HG02642 (cell line): Measurements from ENCODE around the gene S100A10.

ENCODE experiments used
- ATAC-seq: cut with Tn5 transposase; IDR thresholded peaks from one replicate; pipeline ENCODE4 v1.9.1; 2021; ENCODE audit warnings: mild to moderate bottlenecking; ENCODE audit not compliant: unreplicated experiment, poor library complexity

S100A10 gene, protein sequence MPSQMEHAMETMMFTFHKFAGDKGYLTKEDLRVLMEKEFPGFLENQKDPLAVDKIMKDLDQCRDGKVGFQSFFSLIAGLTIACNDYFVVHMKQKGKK

DNA sequence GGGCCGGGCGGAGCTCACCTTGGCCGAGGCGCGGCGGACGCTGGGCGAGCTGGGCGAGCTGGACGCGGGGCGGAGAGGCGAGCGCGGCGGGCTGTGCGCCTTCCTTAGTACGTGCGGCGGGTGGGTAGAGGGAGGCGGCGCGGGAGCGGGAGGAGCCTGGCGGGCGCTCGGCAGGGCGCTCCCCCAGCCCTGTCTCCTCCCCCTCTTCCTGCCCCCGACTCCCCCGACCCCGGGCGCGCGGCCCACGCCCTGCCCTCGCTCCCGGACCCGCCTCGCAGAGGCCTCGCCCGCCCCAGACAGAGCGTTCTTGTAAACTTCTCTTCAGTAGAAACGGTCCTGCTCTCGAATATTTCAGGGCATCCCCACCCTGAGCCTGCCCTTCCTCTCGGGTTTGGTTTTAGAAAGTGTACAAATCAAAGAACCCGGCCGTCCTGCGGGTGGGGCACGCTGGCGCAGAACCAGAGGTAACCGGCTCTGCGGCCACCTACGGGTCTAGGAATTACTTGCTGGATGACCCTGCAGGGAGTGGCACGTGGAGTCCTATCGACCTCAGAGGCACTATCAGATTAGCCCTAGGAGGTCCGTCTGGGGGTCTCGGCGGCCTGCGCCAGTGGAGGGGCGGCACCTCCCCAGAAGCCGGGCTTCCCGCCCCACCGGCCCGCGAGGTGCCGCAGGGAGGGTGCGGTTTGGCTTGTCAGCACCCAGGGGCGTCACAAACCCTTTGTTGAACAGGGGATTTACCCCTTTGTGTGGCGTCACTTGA is at the start of gene S100A10:
Gene S100A10 (minus strand): TSS at position 126 of the 763 bp plus-strand sequence. CDS start 7,629 bp downstream, outside the sequence.
- peak; percentile 51 for ATAC-seq

DNA sequence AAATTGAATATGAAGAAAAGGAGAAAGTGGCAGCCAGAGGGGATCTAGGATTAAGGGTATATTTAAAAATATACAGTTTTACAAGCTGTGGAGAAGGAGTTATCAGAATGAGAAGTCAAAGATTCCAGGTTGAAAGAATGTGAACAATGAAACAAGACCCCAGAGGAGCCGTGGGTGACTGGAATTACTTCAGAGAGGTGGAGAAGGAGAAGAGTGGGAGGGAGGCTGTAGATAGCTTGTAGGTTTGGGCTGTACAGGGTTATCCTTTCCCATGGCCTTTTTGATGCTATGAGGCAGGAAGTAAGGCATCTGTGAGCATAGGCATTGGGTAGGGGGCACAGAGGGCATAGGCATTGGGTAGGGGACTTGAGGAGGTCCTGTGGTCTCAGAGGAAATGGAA is 48.4 kb upstream of the S100A10 start:
- no peak for ATAC-seq

DNA sequence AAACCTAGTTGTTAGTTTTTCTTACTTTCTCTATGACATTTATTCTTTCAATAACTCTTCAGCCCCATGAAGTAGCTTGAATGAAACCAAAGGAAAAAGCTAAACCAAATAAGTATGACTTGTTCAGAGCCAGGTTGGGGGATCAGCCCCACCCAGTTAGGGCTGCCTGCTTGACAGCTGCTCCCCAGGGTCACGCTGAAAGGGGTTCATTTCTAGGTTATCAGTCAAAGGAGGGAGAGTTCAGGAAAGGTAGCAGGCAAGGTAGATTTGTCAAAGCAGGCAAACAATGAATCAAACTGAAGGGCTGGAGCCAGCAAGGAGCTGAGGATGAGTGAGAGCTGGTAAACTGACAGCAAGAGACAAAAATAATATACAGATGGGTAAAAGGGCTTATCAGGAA is 46.2 kb upstream of the S100A10 start:
- ATAC-seq, result no peak

DNA sequence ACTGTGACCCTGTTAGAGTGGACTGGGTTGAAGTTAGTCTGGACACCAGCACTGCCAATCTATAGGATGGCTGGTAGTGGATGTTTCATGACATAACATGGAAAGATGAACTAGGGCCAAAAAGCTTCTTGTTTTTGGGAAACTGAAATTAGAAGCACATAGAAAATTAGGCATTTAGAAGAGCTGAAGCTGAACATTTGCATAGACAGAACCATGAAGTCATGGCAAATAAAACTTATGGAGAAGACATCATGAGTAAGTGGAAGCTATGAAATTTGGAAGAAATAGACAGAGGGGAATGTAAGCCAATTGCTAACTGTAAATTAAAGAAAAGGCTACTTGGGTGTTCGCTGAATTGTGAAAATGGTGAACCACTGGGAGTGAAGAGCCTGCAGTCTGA is 45.8 kb upstream of the S100A10 start:
- no peak for ATAC-seq

DNA sequence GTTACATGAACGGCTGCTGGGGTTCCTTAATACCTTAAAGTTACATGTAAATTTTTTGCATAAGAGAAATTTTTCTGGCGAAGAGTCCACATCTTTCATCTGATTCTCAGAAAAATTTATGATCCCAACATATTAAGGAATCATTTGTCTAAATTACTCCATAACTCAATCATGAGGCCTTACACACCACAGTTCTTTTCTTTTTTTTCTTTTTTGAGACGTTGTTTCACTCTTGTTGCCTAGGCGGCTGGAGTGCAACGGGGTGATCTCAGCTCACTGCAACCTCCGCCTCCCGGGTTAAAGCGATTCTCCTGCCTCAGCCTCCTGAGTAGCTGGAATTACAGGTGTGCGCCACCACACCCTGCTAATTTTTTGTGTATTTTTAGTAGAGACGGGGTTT is 45.2 kb upstream of the S100A10 start:
- no peak for ATAC-seq

DNA sequence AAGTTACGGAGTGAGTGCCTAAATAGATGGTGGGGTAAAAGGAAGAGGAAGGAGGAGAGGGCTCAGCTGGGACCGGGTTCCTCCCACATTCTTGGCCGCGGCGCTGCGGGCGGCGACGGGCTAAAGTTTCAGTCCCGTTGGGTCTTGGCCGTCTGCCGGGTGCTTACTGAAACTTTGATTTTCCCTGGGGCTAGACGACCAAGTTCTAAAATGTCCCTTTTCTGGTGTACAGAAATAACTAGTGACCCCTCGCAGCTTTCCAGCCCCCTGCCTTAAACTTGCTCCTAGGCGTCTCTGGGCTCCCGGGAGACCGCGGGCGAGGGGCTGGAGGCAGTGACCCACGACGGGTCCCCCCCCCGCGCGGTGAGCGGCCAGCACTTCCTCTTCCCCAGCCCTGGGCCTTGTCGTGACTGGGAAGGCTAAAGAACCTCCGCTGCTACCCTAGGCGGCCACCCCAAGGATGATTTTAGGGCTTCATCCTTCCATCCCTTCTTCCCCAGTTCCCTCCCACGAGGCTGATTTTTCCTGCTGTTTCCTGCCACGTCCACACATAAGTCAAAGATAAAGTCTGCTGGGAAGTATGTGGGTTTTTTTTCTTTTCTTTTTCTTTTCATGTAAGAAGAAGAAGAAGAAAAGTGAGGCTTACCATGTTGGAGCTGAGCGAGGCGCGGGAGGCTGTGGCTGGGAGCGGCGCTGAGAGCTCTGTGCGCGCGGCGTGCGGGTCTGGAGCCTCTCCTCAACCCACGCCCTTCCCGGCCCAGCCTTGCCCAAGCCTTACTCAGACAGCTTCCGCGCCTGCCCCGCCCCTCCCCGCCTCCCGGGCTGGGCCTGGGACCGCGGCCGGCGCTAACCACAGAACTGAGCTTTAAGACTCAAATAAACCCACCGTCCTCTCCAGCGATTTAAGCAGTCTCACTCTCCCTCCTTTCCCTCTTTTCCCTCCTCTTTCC is 42.9 kb upstream of the S100A10 start, which contains the start of gene S100A11:
Gene S100A11 (minus strand): TSS at position 738 of the 950 bp plus-strand sequence. CDS start 89 bp downstream, at position 649.
- ATAC-seq, result peak; percentile 64

DNA sequence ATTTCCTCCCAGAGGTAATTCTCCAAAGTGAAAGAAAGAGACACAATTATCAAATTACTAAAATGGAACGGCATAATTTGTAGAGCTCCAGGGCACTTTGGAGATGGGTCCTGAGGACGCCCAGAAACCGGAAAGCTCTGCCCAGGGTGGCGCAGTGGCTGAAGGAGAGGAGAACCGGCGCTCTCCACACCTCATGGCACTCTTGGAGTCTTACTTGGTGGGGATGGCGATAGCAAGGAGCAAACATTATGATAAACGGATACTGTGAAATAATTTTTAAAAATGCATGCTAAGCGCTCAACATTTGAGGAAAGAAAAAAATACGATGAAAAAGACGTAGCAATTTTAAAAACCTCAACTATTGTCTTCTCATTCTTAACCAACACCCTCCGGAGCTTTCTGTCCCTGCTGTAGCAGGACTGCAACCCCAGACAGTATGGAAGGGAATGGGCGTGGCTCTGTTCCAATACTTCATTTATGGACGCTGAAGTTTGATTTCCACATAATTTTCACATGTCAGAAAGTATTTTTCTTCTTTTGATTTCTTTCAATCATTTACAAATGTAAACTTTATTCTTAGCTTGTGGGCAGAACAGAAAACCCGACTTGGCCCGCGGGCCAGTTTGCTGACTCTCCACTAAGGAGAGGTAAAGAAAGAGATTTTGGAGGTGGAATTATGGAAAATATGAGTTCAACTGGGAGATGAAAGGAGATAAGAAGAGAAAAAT is 42.0 kb upstream of the S100A10 start:
- ATAC-seq, result no peak

DNA sequence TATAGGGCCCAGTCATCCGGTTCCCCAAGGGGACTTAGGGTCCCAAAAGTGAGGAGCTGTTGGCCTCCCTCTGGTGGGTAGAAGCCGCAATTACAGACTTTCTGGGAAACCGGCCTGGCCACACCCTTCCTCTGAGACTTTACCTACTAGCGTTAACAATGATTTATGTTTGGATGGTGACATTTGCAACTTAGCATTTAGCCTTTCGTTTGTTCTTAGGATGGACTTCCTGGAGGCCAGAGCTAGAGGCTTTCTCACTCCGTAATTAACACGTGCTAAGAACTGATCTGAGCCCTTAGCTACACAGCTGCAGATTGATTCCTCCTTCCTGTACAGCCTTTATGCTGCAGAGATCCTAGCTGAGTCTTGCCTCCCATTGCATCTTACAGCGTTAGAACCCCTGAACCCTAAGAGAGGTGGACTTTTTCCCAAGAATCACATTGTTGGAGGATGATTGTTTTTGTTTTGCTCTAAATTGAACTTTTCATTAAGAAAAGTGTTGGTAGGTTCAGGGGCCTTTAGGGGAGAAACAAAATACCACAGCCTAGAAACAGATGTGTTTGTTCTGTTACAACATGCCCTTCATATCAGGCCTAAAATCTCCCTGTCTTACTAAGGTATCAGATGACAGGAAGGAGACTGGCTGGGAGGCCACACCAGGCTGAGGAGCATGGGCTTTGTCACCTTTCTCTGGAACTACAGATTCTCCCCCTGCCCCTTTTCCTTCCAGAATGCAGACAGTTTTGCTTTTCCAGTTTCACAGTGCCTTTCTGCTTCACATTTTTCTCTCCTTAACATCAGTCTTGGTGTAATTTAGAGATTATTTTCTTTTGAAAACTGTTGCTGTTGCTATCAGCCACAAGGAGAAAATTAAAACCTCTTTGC is 41.2 kb upstream of the S100A10 start:
- ATAC-seq, result peak; percentile 53

DNA sequence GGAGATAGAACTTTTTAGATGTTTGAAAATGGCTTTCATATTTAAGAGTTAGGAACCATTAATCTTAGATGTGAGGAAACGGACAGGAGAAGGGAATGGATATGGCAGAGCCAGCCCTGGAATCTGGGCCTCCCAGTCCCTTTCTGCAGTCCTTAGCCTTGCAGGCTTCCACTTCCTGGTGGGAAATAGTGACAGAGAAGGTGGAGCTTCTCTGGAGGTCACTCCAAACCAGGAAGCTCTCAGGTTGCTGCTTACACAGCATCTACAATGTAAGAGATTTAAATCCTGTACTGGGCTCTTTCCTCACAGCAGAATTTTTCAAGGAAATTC is 40.6 kb upstream of the S100A10 start:
- peak; percentile 16 for ATAC-seq

DNA sequence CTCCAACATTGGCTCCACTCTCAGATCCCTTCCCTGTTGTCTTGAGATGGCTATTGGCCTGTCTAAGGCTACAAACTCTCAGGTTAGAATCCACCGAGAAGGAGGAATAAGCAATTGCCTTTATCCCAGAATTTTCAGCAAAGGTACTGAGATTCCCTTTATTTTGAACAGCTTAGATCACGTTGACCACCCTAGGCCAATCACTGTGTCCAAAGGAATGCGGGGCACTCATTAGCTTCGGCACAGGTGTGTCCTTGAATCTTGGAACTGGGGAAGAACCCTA is 36.2 kb upstream of the S100A10 start:
- no peak for ATAC-seq

DNA sequence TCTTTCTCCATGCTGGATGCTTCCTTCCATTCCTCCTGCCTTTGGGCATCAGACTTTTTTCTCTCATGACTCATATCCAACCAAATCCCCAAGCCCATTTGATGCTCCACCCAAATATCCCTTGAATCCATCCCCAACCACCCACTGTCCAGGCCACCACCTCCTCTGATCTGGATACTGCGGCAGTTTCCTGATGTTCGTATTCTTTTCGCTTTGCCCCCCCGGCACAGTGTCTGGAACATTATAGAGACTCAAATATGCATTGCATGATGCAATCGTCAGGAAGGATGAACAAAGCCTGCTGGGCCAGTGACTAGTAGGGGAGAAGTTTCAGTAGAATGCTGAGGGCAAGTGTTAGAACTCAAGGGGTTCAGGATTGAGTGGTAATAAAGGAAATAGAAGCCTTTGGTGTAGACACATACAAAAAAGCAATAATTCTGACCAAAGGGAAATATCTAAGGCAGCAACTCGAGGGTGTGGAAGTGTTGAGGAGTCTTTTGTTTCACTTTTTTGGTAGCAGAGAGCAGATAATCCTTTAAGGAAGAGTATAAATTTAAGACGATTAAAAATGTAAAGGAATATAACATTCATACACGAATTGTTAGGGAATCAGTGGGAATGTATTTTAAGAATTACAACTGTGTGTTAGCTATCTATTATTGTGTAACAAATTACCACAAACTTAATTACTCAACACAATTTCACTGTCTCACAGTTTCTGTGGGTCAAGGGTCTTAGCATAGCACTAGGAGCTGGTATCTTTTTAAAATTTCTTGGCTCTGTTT is 35.7 kb upstream of the S100A10 start:
- no peak for ATAC-seq

DNA sequence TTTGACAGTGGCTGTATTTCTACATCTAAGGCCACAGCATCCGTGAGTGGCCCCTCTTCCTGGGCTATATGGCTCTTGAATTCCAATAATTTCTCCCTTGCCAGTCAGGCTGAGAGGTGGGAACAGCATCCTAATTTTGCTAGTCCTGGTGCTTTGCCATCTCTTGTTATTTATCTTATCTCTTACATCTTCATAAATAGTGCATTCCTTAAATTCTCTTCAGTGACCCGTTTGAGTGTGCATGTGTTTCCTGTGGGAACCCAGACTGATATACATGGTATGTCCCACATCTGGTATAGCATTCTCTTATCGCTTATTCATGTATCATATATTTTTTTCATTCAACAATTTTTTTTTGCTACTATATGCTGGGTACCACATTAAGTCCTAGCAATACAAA is 33.2 kb upstream of the S100A10 start:
- ATAC-seq, result no peak

DNA sequence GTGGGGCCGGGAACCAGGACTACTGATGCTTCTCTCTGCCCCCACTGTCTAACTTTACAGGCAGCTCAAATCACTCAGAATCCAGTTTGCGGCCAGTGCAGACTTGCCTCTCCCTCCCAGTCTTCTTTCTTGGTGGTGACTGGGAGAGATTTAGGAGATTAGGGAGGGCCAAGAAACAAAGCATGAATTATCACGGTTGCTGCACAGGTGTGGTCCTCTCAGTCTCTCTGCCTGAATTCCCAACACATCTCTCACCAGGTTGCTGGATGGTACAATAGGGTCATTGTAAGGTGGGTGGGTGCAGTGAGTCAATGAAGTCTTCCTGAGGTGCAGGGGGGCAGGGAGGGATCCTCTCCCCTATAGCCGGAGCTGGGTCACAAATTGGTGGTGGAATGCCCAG is 30.6 kb upstream of the S100A10 start:
- ATAC-seq, result no peak

DNA sequence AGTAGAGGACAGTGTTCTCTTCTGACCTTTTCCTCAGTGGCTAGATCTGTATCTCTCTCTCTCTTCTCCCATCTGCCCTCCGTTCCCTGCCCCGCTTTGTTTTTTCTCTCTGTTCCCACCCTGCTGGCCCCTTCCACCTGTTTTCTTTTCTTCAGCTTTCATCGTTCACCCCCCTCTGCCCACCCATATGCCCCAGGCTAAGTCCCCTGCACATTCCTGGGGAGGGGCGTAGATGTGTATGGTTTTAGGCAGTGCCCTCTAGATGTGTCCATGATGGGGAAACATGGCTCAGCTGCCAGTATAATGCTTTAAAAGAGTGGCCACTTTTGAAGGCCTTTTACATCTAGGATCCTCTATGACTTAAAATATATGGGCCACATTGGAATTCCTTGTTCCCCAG is 29.6 kb upstream of the S100A10 start:
- no peak for ATAC-seq

DNA sequence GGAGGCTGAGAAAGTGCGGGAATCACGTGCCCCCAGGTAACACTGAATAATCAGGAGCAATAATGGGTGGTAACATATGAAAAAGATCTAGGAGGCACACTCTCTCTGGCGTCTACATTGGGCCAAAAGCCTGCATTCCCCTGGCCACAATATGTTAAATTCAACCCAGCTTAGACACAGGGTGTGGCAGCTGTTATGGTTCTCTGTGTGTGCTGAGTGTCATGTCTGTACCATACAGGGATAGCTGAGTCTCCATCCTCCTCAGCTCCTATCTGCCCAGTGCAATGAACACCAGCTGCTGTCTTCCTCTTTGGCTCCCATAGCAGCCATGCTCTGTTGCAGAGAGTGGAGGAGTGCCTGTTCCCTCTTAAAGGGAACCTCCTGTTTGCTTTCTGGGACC is 28.8 kb upstream of the S100A10 start:
- ATAC-seq, result no peak

DNA sequence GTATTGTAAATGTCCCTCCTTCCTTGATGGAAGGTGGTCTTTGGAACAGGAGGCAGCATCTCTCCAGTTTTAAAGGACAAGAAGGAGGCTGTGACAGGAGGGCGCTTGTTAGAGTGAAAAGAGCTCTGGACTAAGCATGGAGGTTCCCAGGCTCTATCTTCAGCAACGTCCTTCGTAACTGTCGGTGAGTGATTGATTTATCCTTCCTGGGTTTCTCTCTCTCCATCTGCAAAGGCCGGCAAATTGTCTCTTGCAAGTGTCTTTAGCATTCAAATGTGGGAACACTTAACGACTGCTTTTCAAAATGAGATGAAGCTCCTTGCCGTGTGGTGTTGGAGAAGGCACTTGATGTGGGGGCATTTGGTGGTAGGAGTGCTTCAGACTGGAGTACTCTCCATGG is 27.9 kb upstream of the S100A10 start:
- no peak for ATAC-seq

DNA sequence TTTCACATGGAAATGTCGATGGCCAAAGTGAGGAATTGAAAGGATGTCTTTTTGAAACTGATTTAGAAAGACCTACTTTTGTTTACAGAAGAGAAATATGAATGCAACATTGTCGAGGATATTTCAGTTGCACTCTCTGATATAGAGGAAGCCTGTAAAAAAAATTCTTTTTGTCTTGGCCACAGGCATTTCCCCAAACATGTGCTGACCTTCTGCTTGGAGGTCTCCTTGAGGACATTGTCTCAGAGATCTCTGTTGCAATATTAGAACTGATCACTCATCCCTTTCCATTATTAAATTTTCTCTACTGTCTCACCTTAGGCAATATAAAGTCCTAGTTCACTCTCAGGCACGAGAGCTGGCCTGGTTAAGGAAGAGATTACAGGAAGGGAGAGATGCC is 27.2 kb upstream of the S100A10 start:
- no peak for ATAC-seq

DNA sequence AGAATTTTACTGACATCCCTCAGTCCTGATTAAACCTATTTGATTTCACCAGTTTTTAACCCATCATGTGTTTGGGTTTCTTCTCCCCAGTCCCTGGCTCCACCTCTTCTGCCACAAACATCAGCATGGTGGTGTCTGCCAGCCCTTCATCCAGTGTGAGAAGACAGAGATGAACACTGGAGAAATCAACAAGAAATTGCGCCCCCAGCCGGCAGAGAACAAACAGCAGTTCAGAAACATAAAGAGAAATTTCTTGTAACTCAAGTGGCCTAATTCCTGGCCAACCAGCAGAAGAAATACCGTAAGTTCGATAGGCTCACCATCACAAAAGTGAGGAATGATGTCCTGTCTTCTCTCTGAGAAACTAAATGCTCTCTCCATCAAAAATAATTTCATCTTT is 24.9 kb upstream of the S100A10 start:
- no peak for ATAC-seq

DNA sequence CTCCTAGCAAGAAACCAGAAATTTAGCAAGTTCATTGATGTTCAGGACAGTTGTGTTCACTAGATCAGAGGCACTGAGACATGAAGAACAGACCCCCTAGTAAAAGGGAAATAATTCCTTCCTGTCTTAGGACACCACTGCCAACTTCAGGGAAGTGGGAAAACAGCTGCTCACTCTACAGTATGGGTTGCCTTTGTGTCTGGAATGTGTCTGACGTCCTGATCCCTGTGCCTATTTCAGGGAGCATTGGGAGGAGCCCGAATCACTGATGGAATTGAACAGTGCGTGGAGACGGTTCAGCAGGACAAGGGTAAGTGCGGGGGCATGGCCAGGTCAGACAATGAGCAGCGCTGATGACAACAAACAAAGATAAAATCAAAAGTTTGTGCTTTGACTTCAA is 22.1 kb upstream of the S100A10 start:
- ATAC-seq, result no peak
